Neutrophil (primary cell): ENCODE data around the gene TM2D1.

Source experiments
- H3K27ac ChIP-seq: fragments of 200-600 bp; sonication (generic); 2 replicates; pipeline ENCODE4 v1.5.1; 2016; ENCODE audit warnings: mild to moderate bottlenecking, moderate library complexity
- H3K27me3 ChIP-seq: fragments of 200-600 bp; sonication (generic); 2 replicates; pipeline ENCODE4 v1.6.0; 2016; ENCODE audit warnings: mild to moderate bottlenecking
- H3K36me3 ChIP-seq: fragments of 200-600 bp; sonication (generic); 2 replicates; pipeline ENCODE4 v1.5.1; 2017
- H3K4me1 ChIP-seq, 2 experiments: fragments of 200-600 bp in 1 of 2; sonication (generic) in 1 of 2; 1 replicate in 1 of 2; 2 replicates in 1 of 2; pipeline versions ENCODE4 v1.5.1 to v1.6.1; 2013 to 2016; ENCODE audit warnings: low read depth in 1 of 2, low read length in 1 of 2, mild to moderate bottlenecking in 1 of 2, moderate library complexity in 1 of 2; ENCODE audit not compliant: control insufficient read depth in 1 of 2, insufficient read depth in 1 of 2
- H3K4me3 ChIP-seq, 2 experiments: fragments of 200-600 bp in 1 of 2; sonication (generic) in 1 of 2; 1 replicate in 1 of 2; 2 replicates in 1 of 2; pipeline ENCODE4 v1.5.1; 2013 to 2016; ENCODE audit warnings: low read depth in 1 of 2, low read length in 1 of 2, mild to moderate bottlenecking in 1 of 2, moderate library complexity in 1 of 2
- H3K9me3 ChIP-seq: fragments of 200-600 bp; sonication (generic); 2 replicates; pipeline ENCODE4 v1.5.1; 2016
- TF ChIP-seq, protein P1 (sequence below): fragments of 200-600 bp; sonication (generic); IDR thresholded peaks from 2 replicates; pipeline ENCODE4 v1.5.1; 2016; ENCODE audit warnings: antibody characterized with exemption

The TM2D1 gene

DNA sequence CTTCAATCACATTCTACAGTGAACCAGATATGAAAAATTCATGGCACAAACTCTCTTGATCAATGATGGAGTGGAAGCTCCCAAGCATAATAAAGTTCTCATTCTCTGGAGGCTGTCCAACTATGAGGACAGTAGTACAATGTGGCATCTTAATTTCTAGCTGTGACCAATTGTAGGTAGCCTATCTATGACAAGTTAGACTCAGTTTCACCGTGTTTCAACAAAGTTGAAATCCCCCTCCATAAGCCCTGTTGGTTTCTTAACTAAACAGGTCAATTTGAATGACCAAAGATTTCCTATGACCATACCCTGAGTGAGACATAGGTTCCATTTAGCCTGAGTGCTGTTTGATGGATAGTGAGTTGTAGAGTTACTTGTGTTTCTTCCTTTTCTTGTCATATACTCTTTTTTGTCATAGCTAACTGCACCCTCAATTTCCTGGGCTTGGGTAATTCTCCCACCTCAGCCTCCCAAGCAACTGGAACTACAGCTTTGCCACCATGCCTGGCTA lies 29.1 kb upstream of the TM2D1 start:
- no peaks in the 10 kb centered on the region for H3K9me3 ChIP-seq
- no peak overlapping the region for H3K27ac ChIP-seq
- no peaks in the 10 kb centered on the region for H3K36me3 ChIP-seq
- H3K4me3 ChIP-seq, result no peak overlapping the region
- no peaks in the 10 kb centered on the region for H3K4me1 ChIP-seq
- TF ChIP-seq, protein P1, sequence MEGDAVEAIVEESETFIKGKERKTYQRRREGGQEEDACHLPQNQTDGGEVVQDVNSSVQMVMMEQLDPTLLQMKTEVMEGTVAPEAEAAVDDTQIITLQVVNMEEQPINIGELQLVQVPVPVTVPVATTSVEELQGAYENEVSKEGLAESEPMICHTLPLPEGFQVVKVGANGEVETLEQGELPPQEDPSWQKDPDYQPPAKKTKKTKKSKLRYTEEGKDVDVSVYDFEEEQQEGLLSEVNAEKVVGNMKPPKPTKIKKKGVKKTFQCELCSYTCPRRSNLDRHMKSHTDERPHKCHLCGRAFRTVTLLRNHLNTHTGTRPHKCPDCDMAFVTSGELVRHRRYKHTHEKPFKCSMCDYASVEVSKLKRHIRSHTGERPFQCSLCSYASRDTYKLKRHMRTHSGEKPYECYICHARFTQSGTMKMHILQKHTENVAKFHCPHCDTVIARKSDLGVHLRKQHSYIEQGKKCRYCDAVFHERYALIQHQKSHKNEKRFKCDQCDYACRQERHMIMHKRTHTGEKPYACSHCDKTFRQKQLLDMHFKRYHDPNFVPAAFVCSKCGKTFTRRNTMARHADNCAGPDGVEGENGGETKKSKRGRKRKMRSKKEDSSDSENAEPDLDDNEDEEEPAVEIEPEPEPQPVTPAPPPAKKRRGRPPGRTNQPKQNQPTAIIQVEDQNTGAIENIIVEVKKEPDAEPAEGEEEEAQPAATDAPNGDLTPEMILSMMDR, result no peak
- no peaks in the 10 kb centered on the region for H3K27me3 ChIP-seq

DNA sequence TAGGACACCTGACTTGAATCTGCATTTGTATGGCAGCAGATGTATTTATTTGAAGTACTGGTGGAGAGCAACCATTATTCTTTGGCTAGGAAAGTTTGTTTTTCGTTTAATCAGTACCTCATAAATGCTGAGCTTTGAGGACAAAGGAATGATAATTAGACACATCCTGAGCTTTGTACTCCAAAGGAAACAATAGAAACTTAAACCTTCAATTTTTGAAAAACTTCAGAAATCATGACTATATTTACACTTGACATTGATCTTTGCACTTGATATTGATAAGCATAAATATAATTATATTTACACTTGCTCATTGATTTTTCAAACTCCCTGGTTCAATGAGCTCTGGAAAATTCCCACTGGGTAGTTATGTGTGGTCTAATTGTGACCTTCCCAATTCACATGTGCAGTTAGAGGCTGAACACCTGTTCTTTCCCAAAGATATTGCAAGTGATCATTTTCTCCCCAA lies 28.0 kb upstream of the TM2D1 start:
- no peaks in the 10 kb centered on the region for H3K9me3 ChIP-seq
- TF ChIP-seq, protein P1, result no peak

DNA sequence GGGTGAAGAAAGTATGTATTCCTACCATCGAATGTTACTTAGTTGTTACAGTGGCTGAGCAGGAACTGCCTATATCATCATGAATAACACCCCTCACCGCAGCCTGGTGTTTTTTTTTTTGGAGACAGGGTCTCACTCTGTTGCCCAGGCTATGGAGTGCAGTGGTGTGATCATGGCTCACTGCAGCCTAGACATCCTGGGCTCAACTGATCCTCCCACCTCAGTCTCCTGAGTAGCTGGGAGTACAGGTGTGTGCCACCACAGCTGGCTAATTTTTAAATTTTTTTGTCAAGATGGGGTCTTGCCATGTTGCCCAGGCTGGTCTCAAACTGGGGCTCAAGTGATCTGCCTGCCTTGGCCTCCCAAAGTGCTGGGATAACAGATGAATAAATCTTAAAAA lies 24.6 kb upstream of the TM2D1 start:
- Histone ChIP-seq H3K27me3 (peaks cover 3% of the 10 kb centered on the region), H3K4me3 (no peak overlapping the region), H3K27ac (no peak overlapping the region), H3K4me1 (no peaks in the 10 kb centered on the region), H3K36me3 (no peaks in the 10 kb centered on the region), H3K9me3 (no peaks in the 10 kb centered on the region)
- TF ChIP-seq, protein P1, result no peak

More for the DNA sequence above, 28.0 kb upstream of the TM2D1 start:
- no peak overlapping the region for H3K4me3 ChIP-seq
- H3K4me1 ChIP-seq, result no peaks in the 10 kb centered on the region
- no peaks in the 10 kb centered on the region for H3K36me3 ChIP-seq
- H3K27ac ChIP-seq, result no peak overlapping the region
- H3K27me3 ChIP-seq, result no peaks in the 10 kb centered on the region

DNA sequence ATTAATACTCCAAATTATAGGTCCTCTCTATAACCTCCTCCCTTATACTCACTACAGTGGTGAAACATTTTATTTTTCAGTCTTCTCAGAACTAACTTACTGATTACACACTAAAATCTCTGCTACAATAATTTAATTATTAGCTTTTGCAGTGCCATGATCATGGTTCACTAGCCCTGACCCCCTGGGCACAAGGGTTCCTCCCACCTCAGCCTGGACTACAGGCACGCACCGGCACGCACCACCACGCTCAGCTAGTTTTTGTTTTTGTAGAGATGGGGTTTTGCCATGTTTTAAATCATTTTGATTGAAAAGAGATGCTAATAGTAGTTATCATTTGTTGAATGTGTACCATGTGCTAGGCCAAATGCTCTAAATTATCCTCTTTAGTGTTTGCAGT lies 23.6 kb upstream of the TM2D1 start:
- Histone ChIP-seq H3K27ac (no peak overlapping the region), H3K9me3 (no peaks in the 10 kb centered on the region), H3K27me3 (peaks cover 13% of the 10 kb centered on the region), H3K36me3 (no peaks in the 10 kb centered on the region), H3K4me3 (no peak overlapping the region), H3K4me1 (no peaks in the 10 kb centered on the region)
- TF ChIP-seq, protein P1, result no peak

DNA sequence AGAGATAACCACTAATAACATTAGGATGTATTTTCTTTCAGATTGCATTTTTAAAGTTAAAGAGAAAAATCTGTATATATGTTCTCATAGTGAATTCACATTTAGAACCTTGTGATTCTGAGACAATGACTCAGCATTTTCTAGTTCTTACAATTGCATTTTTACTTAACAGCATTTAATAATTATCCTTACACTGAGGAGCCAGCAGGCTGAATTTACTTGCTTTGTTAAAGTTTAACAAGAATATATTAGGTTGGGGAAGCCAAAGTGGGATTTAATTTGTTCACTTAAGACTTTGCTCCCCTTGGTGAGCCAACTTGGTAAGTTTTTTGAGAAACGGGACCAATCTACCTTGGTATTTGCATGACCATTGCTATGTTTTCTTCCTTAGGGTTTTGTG lies 21.9 kb upstream of the TM2D1 start:
- H3K4me3 ChIP-seq, result no peak overlapping the region
- peaks cover 30% of the 10 kb centered on the region for H3K27me3 ChIP-seq
- H3K27ac ChIP-seq, result no peak overlapping the region
- H3K4me1 ChIP-seq, result peaks cover 2 to 10% of the 10 kb centered on the region in 2 experiments
- no peaks in the 10 kb centered on the region for H3K36me3 ChIP-seq
- TF ChIP-seq, protein P1, result no peak
- no peaks in the 10 kb centered on the region for H3K9me3 ChIP-seq
